Testis (tissue), 2 donors: ENCODE results near the gene KIAA2012.

ENCODE experiments used
- POLR2A ChIP-seq: fragments of 450-650 bp; IDR thresholded peaks from one replicate; pipeline ENCODE4 v1.6.1; 2017; ENCODE audit warnings: antibody characterized with exemption, mild to moderate bottlenecking, moderate library complexity
- TF ChIP-seq, protein P1 (sequence below), 3 experiments: fragments of 450-650 bp in 2 of 3; fragments of 200-600 bp in 1 of 3; sonication (generic) in 1 of 3; IDR thresholded peaks; one replicate each; pipeline ENCODE4 v1.5.1; 2016 to 2019; ENCODE audit warnings: antibody characterized with exemption in 3 of 3, mild to moderate bottlenecking in 2 of 3, moderate library complexity in 1 of 3

DNA sequence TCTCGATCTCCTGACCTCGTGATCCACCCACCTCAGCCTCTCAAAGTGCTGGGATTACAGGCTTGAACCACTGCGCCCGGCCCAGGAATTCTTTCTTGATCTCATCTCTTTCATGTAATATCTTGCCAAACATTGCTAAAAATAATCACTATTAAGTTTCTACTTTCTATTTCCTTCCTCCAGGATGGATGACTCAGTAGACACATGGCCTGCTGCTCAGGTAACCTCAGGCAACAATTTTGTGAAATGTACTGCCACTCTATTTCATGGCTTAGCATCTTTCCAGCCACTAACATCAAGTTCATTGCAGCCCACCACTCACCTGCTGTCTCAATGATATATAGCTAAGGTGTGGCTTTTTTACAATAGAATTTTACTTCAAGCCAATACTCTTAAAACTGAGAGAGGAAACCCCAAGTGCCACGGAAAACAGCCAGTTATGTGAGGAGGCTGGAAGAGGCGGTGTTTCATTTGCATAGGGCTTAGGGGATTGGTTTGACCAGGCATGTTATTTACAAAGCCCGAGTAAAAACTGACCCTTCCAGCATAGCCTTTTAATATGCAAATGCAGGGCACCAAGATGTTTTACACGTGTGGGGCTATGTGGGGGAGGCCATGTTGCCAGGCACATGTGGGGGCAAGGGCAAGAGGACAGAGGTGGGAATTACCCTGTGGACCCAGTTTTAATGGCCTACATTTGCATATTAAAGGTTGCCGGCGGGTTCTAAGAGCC is 176.6 kb downstream of the KIAA2012 start:
- TF ChIP-seq, protein P1, sequence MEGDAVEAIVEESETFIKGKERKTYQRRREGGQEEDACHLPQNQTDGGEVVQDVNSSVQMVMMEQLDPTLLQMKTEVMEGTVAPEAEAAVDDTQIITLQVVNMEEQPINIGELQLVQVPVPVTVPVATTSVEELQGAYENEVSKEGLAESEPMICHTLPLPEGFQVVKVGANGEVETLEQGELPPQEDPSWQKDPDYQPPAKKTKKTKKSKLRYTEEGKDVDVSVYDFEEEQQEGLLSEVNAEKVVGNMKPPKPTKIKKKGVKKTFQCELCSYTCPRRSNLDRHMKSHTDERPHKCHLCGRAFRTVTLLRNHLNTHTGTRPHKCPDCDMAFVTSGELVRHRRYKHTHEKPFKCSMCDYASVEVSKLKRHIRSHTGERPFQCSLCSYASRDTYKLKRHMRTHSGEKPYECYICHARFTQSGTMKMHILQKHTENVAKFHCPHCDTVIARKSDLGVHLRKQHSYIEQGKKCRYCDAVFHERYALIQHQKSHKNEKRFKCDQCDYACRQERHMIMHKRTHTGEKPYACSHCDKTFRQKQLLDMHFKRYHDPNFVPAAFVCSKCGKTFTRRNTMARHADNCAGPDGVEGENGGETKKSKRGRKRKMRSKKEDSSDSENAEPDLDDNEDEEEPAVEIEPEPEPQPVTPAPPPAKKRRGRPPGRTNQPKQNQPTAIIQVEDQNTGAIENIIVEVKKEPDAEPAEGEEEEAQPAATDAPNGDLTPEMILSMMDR (IDR thresholded peaks at IDR 0.05): no peak
- TF ChIP-seq POLR2A: no peak
